Dedifferentiated amniotic fluid mesenchymal stem cell (primary cell): ENCODE measurements around the gene LURAP1L.

ENCODE experiments used
- DNase-seq: peaks from one replicate; pipeline ENCODE4 v3.0.0-alpha.2; 2016; ENCODE audit errors: extremely low spot score

LURAP1L gene

GRCh38 chr9:12776513-12777055, 1.8 kb downstream of the LURAP1L start:
- DNase-seq: peak; percentile 73

DNA sequence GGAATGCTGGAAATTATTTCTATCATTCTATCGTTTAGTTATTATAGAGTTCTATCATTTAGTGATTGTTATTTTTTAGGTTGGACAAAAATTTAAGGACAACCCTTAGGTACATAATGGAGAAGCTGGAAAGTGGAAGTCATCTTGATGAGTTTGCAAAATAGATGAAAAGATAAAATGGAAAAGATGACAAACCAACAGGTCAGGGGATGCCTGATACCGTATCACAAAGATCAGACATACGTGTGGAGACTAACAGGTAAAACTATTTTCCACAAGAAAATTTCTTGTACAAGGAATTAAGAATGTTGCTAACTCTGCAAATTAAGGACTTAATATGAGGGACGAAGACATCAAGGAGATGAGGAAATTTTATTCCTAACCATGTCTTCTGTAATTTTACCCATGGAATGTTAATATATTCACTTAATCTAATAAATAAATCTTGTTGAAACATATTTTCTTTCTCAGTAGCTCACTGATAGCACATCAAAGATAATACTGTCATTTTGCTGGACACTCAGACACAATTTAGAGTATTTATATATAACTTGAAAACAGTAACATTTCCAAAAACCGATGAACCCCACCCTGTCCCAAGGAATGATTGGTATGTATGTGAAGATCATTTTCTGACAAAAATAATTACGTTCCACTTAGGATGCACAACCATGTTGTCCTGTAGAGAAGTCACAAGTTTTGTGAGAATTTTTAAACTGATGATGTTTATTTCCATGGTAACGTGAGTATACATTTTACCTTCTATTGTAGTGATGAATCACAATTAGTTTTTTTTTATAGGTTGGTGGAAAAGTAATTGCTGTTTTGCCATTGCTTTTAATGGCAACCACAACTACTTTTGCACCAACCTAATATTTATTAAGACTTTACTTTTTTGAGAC, 2.6 kb downstream of the LURAP1L start:
- DNase-seq: no peak

- DNase-seq: no peak
Measured at GRCh38 chr9:12778389-12778788, 3.6 kb downstream of the LURAP1L start.

GRCh38 chr9:12781226-12781733, 6.5 kb downstream of the LURAP1L start:
- no peak for DNase-seq

- DNase-seq: no peak
Measured at GRCh38 chr9:12783767-12784460, 9.1 kb downstream of the LURAP1L start.

DNA sequence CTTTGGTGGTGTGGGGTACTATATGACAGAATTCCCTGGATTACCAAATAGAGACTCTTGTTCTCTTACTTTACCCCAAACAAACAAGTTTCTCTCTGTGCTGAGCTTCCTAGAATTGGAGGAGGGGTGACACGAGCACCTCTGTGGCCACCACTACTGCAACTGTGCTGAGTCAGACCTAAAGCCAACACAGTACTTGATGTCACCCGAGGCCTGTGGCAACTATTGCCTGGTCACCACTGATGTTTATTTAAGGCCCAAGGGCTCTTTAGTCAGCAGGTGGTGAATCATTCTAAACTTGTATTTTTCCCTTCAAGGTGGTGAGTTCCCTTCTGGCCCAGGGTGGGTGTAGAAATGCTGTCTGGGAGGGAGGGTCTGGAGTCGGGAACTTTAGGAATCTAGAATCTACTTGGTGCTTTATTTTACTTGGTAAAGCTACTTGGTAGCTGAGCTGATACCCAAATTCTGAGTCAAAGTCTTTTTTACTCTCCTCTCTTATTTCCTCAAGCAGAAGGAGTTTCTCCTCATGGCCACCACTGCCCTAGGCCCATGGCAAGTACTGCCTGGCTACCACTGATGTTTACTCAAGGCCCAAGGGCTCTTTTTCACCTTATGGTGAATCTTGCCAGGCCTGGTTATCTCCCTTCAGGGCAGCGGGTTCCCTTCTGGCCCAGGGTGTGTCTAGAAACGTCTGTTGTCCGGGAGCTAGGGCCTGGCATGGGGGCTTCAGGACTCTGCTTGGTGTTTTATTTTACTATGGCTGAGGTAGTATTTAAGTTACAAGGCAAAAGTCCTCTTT, 9.8 kb downstream of the LURAP1L start:
- DNase-seq: peak; percentile 91

DNA sequence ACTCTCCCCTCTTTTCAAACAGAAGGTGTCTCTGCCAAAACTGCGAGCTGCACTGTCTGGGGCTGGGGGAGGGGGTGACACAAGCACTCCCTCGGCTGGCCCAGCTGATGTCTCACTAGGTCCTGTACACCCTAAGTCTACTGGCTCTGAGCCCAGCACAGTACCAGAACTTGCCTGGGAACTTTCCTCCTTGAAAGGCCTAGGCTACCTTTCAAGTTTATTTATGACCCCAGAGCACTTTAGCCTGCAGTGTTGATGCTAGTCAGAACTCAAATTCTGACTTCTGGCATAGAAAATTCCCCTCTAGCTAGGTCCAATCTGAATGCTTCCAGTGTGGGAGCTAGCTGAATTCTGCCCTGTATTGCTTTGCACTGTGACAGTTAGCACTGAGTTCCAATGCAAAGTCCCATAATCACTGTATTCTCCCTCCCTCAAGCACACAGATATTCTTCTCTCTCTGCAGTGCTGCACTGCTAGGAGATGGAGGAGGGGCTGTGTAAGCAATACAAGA, 10.5 kb downstream of the LURAP1L start:
- no peak for DNase-seq

DNA sequence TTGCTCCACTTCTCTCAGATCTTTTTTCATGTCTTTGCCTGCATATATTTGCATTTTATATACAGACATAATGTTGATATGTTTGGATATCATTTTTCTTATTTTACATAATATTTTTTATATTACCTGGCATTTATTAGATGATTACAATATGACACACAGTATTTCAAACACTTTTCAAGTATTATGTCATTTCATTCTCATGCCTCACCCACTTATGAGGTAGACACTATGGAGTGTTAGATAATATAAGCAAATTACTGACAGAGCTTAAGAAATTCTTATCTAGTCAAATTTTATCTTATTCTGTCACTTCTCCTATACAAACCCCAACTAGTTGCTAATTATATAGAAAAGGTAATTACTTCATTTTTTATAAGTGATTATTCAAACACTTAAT, 11.1 kb downstream of the LURAP1L start:
- no peak for DNase-seq

GRCh38 chr9:12790001-12790400, 15.2 kb downstream of the LURAP1L start:
- no peak for DNase-seq

GRCh38 chr9:12790883-12791282, 16.1 kb downstream of the LURAP1L start:
- no peak for DNase-seq

DNA sequence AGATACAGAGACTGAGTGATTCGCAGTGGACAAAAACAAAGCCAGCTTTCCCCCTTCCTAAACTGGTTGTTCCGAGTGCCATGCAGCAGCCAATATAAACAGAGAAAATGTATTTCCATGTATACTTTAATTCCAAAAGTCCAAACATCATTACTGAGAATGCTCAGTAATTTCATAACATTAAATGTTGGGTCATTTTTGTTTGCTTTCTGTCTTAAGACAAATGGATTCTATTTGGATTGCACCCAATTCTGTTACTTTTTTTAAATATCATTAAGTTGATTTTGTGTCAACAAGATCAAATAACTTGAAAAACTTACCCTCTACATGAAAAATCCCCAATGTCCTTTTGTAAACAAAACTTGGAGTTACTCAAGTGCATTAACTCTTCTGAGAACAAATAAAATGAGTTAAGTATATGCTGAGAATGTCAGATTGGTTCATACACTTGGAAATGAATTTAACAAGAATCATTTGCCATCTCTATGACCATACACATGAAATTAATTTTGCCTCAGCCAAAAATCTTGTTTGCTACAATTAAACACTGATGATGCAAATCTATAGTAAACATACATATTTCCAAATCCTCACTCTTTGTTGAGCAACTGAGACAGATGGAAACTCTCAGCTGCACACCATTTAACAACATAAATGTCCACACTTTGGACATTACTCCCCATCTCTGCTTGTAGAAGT, 19.4 kb downstream of the LURAP1L start:
- no peak for DNase-seq

- no peak for DNase-seq
Measured at GRCh38 chr9:12796601-12797000, 21.8 kb downstream of the LURAP1L start.

GRCh38 chr9:12797037-12797436, 22.2 kb downstream of the LURAP1L start:
- DNase-seq: no peak

- DNase-seq: no peak
Measured at GRCh38 chr9:12798066-12798770, 23.4 kb downstream of the LURAP1L start.

GRCh38 chr9:12801187-12801586, 26.4 kb downstream of the LURAP1L start:
- DNase-seq: no peak

- DNase-seq: no peak
Measured at GRCh38 chr9:12801663-12802062, 26.8 kb downstream of the LURAP1L start.

DNA sequence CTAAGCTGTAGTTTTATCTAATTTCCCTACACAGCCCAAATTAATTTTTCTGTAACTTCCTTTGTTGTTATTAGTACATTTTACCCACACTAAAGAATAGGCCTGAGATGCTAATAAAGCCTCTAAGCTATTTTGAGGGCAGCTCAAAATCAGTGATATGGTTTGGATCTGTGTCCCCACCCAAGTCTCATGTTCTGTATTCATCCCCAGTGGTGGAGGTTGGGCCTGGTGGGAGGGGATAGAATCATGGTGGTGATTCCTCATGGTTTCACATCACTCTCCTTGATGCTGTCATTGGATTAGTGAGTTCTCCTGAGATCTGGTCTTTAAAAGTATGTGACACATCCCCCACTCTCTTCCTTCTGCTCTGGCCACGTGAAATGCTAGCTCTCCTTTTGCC, 27.3 kb downstream of the LURAP1L start:
- no peak for DNase-seq

DNA sequence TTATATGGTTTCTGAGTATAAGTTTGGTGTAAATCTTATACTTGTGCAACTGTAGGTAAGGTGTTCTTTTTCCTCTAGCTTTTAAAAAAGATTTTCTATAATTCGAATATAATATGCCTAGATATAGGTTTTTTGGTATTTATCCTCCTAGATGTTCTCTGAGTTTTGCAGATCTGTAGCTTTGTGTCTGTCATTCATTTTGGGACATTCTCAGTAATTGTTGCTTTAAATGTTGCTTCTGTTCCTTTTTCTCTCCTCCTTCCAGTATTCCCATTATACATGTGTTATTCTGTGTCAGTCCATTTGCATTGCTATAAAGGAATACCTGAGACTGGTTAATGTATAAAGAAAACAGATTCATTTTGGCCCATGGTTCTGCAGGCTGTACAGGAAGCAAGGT, 33.7 kb downstream of the LURAP1L start:
- no peak for DNase-seq

GRCh38 chr9:12809720-12810119, 34.9 kb downstream of the LURAP1L start:
- DNase-seq: no peak

- DNase-seq: no peak
Measured at GRCh38 chr9:12811935-12812334, 37.1 kb downstream of the LURAP1L start.
